HG03521 (cell line): Measurements from ENCODE around the gene CEP72.

Source experiments
- ATAC-seq: cut with Tn5 transposase; IDR thresholded peaks from one replicate; pipeline ENCODE4 v1.9.1; 2021; ENCODE audit warnings: mild to moderate bottlenecking, moderate library complexity; ENCODE audit not compliant: unreplicated experiment

The CEP72 gene

GRCh38 chr5:652023-652515, 39.9 kb downstream of the CEP72 start:
- ATAC-seq: no peak

- no peak for ATAC-seq
Observed at GRCh38 chr5:652773-653350, 40.7 kb downstream of the CEP72 start.

- ATAC-seq: no peak
Observed at GRCh38 chr5:654071-654778, 42.1 kb downstream of the CEP72 start.

- no peak for ATAC-seq
Observed at GRCh38 chr5:655406-655805, 43.3 kb downstream of the CEP72 start.

- no peak for ATAC-seq
Observed at GRCh38 chr5:657570-657969, 45.4 kb downstream of the CEP72 start.

- ATAC-seq: no peak
Observed at GRCh38 chr5:658103-658502, 46.0 kb downstream of the CEP72 start.

GRCh38 chr5:659496-660263, 47.5 kb downstream of the CEP72 start:
- ATAC-seq: no peak

- ATAC-seq: no peak
Observed at GRCh38 chr5:660491-661030, 48.4 kb downstream of the CEP72 start.

GRCh38 chr5:661891-662750, 50.0 kb downstream of the CEP72 start:
- no peak for ATAC-seq

- no peak for ATAC-seq
Observed at GRCh38 chr5:662751-663435, 50.8 kb downstream of the CEP72 start.

GRCh38 chr5:663436-664342, 51.5 kb downstream of the CEP72 start:
- no peak for ATAC-seq

- ATAC-seq: no peak
Observed at GRCh38 chr5:664343-664993, 52.3 kb downstream of the CEP72 start.

GRCh38 chr5:664994-665360, 52.8 kb downstream of the CEP72 start:
- no peak for ATAC-seq

- ATAC-seq: no peak
Observed at GRCh38 chr5:665541-665955, 53.4 kb downstream of the CEP72 start.

- no peak for ATAC-seq
Observed at GRCh38 chr5:665956-666711, 54.0 kb downstream of the CEP72 start.

- no peak for ATAC-seq
Observed at GRCh38 chr5:666816-667498, 54.8 kb downstream of the CEP72 start.

- ATAC-seq: no peak
Observed at GRCh38 chr5:668283-668995, 56.3 kb downstream of the CEP72 start.
